Choroid plexus epithelial cell (primary cell): ENCODE data around the gene ATG4C.

Source experiments
- DNase-seq: peaks from one replicate; pipeline ENCODE4 v3.0.0-alpha.2; 2010; ENCODE audit warnings: low read depth
- H3K4me3 ChIP-seq: 2 replicates; pipeline ENCODE4 v1.5.1; 2011; ENCODE audit warnings: low read depth, mild to moderate bottlenecking, control low read depth, low read length, moderate library complexity
- CTCF ChIP-seq: conservative IDR thresholded peaks from 2 replicates; pipeline ENCODE4 v1.5.1; 2011; ENCODE audit warnings: low read depth, mild to moderate bottlenecking, control low read depth, inconsistent platforms, low read length, moderate library complexity

The ATG4C gene

GRCh38 chr1:62887799-62888507 lies 104.0 kb downstream of the ATG4C start:
- no peak overlapping the region for H3K4me3 ChIP-seq
- no peak for DNase-seq
- TF ChIP-seq CTCF = no peak

DNA sequence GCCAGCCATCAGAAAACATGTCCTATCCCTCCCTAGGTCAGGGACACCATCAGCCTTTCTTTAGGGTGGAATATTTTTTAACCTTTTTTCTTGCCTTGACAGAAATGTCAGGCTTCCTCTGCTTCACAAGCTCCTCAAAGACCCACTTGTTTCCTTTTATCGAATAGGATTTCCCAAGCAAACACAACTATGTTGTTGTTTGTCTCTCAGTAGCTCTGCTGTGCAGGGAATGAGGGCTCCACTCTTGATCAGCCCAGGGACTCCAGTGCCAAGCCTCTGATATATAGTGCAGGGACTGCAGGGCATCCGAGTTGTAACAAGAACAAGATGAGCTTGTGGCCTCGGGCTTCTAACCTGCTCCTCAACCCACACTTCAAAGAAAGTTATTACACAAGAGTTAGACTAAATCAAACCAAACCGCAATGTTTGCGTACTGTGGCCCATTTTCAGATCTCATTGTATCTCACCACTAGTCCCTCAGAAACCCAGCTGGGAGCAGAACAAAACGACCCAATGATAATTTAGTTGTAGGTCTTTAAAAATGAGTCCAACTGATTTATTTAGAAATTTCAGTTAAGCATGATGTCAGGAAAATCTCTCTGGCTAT lies 108.1 kb downstream of the ATG4C start:
- H3K4me3 ChIP-seq = no peak overlapping the region
- TF ChIP-seq CTCF = no peak
- peak; percentile 40 for DNase-seq

DNA sequence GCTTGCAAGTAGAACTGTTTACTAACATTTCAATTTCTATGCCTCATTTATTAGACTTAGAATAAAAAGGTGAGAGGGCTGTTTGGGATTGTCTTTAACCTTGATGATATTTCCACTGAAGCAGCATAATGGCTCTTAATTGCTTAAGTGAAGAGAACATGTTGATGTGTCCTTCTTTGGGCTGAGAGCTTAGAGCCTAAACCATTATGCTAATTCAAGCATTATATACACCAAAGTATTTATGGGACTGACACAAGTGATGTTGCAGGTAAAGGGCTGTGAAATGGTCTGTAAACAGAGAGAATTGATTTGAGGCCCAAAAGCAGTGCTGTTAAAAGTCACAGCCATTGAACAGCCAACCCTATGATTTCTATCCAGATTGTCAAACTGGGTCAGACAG lies 113.9 kb downstream of the ATG4C start:
- no peak overlapping the region for H3K4me3 ChIP-seq
- no peak for DNase-seq
- TF ChIP-seq CTCF = no peak

- no peak for DNase-seq
- H3K4me3 ChIP-seq = no peak overlapping the region
- TF ChIP-seq CTCF = no peak
These were observed 116.6 kb downstream of the ATG4C start for GRCh38 chr1:62900566-62900965.

- no peak for DNase-seq
- TF ChIP-seq CTCF = no peak
- H3K4me3 ChIP-seq = no peak overlapping the region
These were observed 117.7 kb downstream of the ATG4C start for GRCh38 chr1:62901650-62902049.

DNA sequence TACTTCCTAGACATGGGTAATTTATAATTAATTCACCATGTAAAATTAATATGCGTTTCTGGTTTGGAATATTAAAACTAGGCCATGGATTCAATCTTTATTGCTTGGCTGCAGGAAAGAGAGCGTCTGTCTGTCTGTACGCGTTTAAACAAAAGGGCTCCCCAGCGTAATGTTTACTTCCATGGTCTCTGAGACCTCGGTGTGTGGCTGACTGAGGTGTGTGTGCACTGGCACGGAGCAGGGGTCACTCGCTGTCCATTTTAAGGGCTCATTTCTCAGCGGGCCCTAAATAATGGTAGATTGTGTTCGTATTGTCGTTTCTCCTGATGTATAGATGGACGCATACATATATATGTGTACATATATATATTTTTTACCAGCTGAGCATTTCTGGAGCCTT lies 119.6 kb downstream of the ATG4C start:
- DNase-seq = no peak

More for the DNA sequence above, 119.6 kb downstream of the ATG4C start:
- no peak overlapping the region for H3K4me3 ChIP-seq
- no peak for TF ChIP-seq CTCF
